SJSA1 (cell line): ENCODE measurements around the gene TRABD2B. TPM values are rescaled to one million over a fixed set of nuclear protein-coding genes. Genes with fewer than 3 reads are reported as not detected.

Experiments
- DNase-seq, 2 experiments: peaks; one replicate each; pipeline ENCODE4 v3.0.0-alpha.2; 2015 to 2020; ENCODE audit warnings: low spot score in 2 of 2, low read depth in 1 of 2
- H3K27ac ChIP-seq: fragments of 250-450 bp; sonication (Bioruptor Pico); 2 replicates; pipeline ENCODE4 v1.5.1; 2020; ENCODE audit warnings: mild to moderate bottlenecking, moderate library complexity
- H3K27me3 ChIP-seq: fragments of 250-450 bp; sonication (Bioruptor Pico); replicated peaks from 2 replicates; pipeline ENCODE4 v1.5.1; 2020; ENCODE audit warnings: mild to moderate bottlenecking, moderate library complexity
- H3K36me3 ChIP-seq: fragments of 250-450 bp; sonication (Bioruptor Pico); 2 replicates; pipeline ENCODE4 v1.5.1; 2020; ENCODE audit warnings: mild to moderate bottlenecking
- H3K4me1 ChIP-seq: fragments of 250-450 bp; sonication (Bioruptor Pico); replicated peaks from 2 replicates; pipeline ENCODE4 v1.6.1; 2021; ENCODE audit warnings: mild to moderate bottlenecking
- H3K4me3 ChIP-seq: fragments of 250-450 bp; sonication (Bioruptor Pico); 2 replicates; pipeline ENCODE4 v1.5.1; 2020; ENCODE audit warnings: mild to moderate bottlenecking
- H3K9me3 ChIP-seq: fragments of 250-450 bp; sonication (Bioruptor Pico); replicated peaks from 2 replicates; pipeline ENCODE4 v1.5.1; 2020; ENCODE audit warnings: mild to moderate bottlenecking
- total RNA-seq: library from RNA; depleted of rRNA; stranded (reverse); fragments of >200 nt; shearing (Covaris generic); gene quantifications from 2 replicates; pipeline ENCODE4 v1.2.3, GENCODE V29; 2014

Gene TRABD2B
- total RNA-seq, 1 experiment from 2014 or later, result 0.16 TPM

DNA sequence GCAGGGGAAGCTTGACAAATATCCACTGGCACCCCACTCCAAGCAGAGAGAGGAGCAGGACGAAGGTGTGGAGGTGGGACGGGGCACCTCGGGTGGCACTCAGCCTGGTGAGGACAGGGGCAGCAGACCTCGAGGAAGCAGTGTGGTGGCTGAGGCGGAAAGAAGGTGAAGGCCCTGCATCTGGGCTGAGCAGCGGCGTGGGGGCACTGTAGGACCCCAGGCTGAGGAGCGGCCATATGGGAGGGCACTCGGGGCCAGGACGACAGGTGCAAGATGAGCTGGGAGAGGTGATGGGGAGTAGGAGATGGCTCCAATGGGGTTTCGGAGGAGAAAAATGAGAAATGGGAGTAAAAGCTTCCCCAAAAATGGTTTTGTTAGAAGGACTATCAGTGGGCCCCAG lies 224.9 kb downstream of the TRABD2B start:
- Histone ChIP-seq H3K4me3 (no peak overlapping the region), H3K9me3 (no peaks in the 10 kb centered on the region), H3K4me1 (no peaks in the 10 kb centered on the region), H3K27ac (no peak overlapping the region), H3K36me3 (no peaks in the 10 kb centered on the region), H3K27me3 (no peaks in the 10 kb centered on the region)
- no peak for DNase-seq

DNA sequence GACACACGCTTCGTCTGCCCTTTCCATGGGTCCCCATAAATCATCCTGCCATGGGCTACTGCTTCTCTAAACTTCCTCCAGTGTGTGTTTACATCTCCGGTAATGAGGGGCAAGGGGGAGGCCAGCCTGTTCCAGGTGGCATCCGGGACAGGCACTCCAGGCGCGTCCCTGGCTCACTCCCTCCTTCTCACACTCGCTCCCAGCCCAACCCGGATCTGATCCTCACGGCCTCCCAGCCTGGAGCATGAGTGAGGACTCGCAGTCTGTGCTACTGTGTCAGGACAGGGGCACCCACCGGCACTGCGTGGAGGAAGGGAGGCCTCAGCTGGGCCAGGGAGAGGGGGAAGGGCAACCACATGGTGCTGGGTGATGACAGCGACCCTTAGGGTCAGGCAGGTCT lies 225.4 kb downstream of the TRABD2B start:
- Histone ChIP-seq H3K4me1 (no peaks in the 10 kb centered on the region), H3K27ac (no peak overlapping the region), H3K9me3 (no peaks in the 10 kb centered on the region), H3K4me3 (no peak overlapping the region), H3K36me3 (no peaks in the 10 kb centered on the region), H3K27me3 (no peaks in the 10 kb centered on the region)
- DNase-seq, result no peak

DNA sequence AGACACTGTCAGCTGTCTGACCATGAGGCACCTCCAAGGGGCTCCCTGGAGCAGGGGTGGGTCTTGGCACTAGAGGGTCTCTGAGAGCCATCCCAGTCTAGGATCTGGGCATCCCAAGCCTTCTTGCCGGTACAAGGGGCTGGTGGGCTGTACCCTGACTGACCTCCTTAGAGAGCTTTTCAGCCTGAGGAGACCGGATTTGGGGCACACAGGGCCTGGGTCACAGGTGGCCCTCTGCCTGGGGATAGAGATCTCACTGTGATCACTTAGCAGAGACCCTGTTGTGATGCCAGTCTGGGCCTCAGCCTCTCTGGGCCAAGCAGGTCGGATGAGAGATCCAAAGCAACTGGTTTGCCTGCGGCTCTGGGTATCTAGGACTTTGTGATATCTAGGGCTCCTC lies 227.2 kb downstream of the TRABD2B start:
- DNase-seq, result no peak
- Histone ChIP-seq H3K9me3 (no peaks in the 10 kb centered on the region), H3K27me3 (no peaks in the 10 kb centered on the region), H3K36me3 (no peaks in the 10 kb centered on the region), H3K27ac (no peak overlapping the region), H3K4me3 (no peak overlapping the region), H3K4me1 (no peaks in the 10 kb centered on the region)

DNA sequence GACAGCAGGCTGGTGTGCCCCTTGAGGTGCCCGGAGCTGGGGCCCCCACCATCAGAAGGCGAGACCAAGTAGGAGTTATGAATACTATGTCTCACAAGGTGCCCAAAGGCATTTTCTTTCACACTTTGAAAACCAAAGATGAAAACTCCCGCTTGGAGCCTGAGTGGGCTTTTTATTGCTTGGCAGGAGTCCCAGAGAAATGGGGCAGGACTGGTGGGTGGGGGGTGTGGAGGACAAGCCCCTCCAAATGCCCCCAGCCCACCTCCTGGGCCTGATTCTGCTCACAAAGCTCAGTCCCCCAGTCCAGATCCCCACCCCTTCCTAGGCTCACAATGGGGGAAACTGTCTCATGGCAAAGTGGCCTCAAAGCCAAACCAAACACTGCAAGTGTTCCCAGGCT lies 227.9 kb downstream of the TRABD2B start:
- Histone ChIP-seq H3K36me3 (no peaks in the 10 kb centered on the region), H3K9me3 (no peaks in the 10 kb centered on the region), H3K27me3 (no peaks in the 10 kb centered on the region), H3K27ac (no peak overlapping the region), H3K4me3 (no peak overlapping the region), H3K4me1 (no peaks in the 10 kb centered on the region; the same call in 1 of the 2 replicates)
- no peak for DNase-seq

DNA sequence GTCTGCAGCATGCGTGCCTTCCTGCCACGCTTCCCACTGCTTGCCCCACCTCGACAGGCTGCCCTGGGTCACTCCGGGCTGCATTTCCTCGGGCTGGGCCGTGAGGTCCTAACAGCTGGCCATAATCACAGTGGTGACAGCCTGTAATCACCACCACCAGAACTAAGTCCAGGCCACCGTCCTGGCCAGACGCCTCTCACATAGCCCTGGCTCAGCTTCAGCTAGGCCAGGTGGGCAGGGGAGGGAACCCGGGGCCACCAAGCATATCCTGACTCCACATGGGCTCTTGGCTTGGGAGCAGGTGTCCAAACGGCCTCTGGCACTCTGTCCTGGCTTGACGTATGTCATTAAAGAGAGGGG lies 229.5 kb downstream of the TRABD2B start:
- no peaks in the 10 kb centered on the region for H3K27me3 ChIP-seq

DNA sequence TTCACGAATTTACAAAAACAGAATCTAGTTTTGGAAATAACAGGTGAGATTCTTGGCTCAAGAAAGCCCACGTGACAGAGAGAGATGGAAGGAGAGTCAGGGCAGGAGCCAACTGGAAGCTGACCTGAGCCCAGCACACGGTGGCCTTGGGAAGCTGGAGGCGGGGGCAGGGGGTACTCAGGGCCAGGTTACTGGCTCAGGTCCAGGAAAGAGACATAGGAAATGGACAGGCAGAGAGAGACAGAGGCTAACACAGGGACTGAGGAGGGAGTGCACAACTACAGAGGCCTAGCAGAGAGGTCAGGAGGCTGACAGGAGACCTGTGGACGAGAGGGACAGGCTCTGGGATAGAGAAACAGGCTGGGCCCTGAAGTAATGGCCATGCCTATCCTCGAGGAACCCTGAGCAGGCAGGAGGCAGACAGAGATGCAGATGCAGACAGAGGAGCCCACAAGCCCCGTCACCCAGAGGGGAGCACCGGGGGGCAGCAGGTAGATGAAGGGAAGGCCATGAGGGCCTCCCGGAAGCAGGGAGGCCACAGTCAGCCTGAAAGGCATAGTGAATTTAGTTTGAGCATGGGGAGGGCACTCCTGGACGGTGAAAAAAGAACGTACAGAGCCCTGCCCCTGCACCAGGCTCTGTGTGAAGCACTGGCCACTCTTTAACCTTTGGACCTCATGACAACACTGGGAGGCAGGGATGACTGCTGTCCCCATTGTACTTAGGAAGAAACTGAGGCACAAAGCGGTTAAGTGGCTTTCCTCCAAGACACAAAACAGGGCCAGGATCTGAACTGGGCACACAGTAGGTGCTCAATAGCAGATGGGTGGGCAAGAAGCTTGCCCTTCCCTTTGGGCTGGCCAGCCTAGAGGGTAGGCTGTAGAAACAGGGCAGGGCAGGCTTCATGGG lies 230.1 kb downstream of the TRABD2B start:
- H3K27me3 ChIP-seq, result no peaks in the 10 kb centered on the region
- no peak overlapping the region for H3K27ac ChIP-seq
- peaks cover 6% of the 10 kb centered on the region; the same call in 1 of the 2 replicates for H3K4me1 ChIP-seq
- H3K4me3 ChIP-seq, result no peak overlapping the region
- H3K36me3 ChIP-seq, result no peaks in the 10 kb centered on the region
- no peak for DNase-seq
- no peaks in the 10 kb centered on the region for H3K9me3 ChIP-seq

More for the DNA sequence above, 229.5 kb downstream of the TRABD2B start:
- no peak overlapping the region for H3K4me3 ChIP-seq
- no peaks in the 10 kb centered on the region for H3K36me3 ChIP-seq
- peaks cover 6% of the 10 kb centered on the region; the same call in 1 of the 2 replicates for H3K4me1 ChIP-seq
- no peak for DNase-seq
- no peaks in the 10 kb centered on the region for H3K9me3 ChIP-seq
- no peak overlapping the region for H3K27ac ChIP-seq

DNA sequence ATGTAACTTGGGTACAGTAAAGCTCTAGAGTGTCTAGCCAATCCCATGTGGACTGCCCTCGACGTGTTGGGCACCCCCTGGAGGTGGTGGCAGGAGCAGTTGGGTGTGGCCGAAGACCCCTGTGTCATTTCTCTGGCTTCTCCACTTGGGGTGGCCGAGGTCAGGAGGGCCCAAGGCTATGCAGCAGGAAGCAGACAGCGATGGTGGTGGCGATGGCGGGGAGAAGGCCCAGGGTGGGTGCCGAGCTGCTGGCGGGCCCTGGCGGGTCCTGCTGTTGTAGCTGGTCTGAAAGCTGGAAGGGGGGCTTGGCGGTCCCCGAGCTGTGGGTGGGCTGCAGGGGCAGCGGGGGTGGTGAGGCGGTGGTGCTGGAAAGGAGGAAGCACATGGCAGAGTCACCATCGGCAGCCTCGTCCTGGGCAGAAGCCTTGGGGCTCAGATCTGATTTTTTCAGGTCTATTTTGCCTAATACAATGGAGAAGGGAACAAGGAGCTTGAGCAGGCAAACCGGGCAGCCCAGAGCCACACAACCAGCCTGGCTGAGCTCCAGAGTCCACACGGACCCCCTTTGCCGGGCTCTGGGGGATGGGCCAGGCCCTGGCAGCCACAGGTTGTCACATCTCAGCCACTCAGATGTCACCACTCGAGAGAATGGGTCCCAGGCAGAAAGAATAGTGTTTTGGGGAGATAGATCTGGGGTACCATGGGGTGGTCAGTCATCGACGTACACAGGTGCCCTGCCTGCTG lies 231.3 kb downstream of the TRABD2B start:
- H3K27me3 ChIP-seq, result no peaks in the 10 kb centered on the region
- no peak overlapping the region for H3K27ac ChIP-seq
- no peaks in the 10 kb centered on the region for H3K36me3 ChIP-seq
- no peak overlapping the region for H3K4me3 ChIP-seq
- H3K9me3 ChIP-seq, result no peaks in the 10 kb centered on the region
- H3K4me1 ChIP-seq, result peaks cover 6% of the 10 kb centered on the region; the same call in 1 of the 2 replicates
- no peak for DNase-seq

DNA sequence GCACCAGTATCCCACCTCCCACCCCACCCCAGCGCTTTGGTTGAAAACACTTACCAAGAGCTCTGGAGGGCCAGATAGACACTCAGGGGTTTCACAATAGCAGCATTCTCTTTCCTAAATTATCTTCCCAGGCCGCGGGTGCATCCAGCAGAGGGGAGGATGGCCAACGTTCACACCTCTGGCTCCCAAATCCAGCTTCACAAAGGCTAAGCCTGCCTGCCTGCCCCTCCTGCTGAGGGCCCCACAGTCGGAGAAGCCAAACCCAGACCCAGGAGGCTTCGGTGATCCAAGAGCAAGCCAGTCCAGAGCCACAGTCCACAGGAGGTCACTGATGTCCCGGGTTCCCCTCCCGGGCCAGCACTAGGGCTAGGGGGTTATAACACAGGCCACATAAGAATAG lies 231.9 kb downstream of the TRABD2B start:
- no peaks in the 10 kb centered on the region for H3K9me3 ChIP-seq
- no peaks in the 10 kb centered on the region for H3K36me3 ChIP-seq
- DNase-seq, result no peak
- H3K27ac ChIP-seq, result no peak overlapping the region
- H3K4me3 ChIP-seq, result no peak overlapping the region
- H3K4me1 ChIP-seq, result peaks cover 6% of the 10 kb centered on the region; the same call in 1 of the 2 replicates
- H3K27me3 ChIP-seq, result no peaks in the 10 kb centered on the region

DNA sequence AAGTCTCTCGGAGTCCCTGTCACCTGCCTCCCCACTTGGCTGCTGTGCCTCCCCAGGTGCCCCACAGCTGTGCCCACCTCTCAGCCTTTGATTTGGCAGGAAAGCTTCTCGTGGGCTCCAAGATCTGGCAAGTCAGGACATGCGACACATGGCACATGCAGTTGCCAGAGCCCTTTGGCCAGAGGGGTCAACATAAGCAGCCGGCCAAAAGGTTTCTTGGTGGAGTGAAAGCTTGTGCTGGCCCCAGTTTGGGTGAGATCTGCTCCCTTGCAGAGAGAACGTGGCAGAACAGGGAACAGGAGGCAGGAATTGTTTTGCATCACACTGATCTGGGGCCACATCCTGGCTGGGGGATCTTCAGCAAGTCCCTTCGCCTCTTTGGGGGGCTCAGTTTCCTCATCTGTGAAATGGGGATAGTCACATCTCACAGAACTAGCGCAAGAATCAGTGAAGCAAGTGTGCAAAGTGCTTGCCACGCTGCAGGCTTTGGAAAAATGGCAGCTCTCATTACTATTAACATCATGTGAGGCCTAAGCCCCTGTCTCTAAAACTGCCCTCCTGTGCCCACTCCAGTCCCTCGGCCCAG lies 232.6 kb downstream of the TRABD2B start:
- H3K27ac ChIP-seq, result no peak overlapping the region
- H3K4me1 ChIP-seq, result peaks cover 6% of the 10 kb centered on the region; the same call in 1 of the 2 replicates
- H3K36me3 ChIP-seq, result no peaks in the 10 kb centered on the region
- H3K4me3 ChIP-seq, result no peak overlapping the region
- H3K9me3 ChIP-seq, result no peaks in the 10 kb centered on the region
- DNase-seq, result no peak
- H3K27me3 ChIP-seq, result no peaks in the 10 kb centered on the region

DNA sequence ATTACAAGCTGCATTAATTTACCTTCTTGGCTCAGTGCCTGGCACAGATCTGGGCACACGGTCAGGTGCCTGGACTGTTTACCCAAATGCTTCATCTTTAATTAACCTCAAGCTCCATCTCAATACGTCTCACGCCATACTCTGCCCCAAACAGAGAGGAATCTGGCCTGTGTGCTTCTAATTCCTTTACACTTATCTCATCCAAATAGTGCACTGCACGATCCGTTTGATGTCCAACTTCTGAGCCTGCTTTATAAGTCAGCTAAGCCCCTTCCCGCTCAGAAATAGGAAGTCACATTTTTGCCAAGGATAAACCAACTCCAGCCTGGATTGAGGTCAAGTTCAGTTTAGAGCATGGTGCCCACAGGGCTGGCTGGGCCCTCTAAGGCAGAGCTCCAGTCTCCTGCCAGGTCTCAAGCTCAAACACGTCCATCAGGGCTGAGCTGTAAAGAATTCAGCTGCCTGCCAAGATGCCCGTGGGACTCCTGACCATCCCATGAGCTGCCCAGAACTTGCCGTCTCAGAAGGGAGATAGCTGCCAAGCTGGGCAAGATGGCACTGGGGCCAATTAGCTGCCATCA lies 233.5 kb downstream of the TRABD2B start:
- Histone ChIP-seq H3K27ac (no peak overlapping the region), H3K4me1 (peaks cover 6% of the 10 kb centered on the region; the same call in 1 of the 2 replicates), H3K4me3 (no peak overlapping the region), H3K9me3 (no peaks in the 10 kb centered on the region), H3K36me3 (no peaks in the 10 kb centered on the region), H3K27me3 (no peaks in the 10 kb centered on the region)
- peak in 1 of 2 experiments; percentile 40 for DNase-seq

DNA sequence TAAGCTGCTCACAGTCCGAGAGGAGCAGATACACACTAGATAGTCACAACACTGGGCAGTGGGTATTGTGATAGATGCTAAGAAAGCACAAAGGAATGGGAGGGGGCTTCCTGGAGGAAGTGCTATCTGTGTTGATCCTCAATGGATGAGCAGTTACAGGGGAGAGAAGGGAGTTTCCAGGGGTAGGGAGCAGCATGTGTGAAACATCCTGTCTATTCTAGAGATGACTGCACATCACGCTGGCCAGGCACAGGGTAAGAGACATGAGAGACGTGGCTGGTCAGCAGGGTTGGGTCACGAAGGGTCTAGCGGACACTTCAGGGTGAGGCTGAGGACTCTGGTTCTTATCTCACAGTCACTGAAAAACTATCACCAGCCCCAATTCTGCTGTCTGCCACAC lies 235.2 kb downstream of the TRABD2B start:
- H3K4me1 ChIP-seq, result peaks cover 6% of the 10 kb centered on the region; the same call in 1 of the 2 replicates
- DNase-seq, result no peak
- no peak overlapping the region for H3K27ac ChIP-seq
- H3K27me3 ChIP-seq, result no peaks in the 10 kb centered on the region
- no peak overlapping the region for H3K4me3 ChIP-seq
- H3K9me3 ChIP-seq, result no peaks in the 10 kb centered on the region
- no peaks in the 10 kb centered on the region for H3K36me3 ChIP-seq

DNA sequence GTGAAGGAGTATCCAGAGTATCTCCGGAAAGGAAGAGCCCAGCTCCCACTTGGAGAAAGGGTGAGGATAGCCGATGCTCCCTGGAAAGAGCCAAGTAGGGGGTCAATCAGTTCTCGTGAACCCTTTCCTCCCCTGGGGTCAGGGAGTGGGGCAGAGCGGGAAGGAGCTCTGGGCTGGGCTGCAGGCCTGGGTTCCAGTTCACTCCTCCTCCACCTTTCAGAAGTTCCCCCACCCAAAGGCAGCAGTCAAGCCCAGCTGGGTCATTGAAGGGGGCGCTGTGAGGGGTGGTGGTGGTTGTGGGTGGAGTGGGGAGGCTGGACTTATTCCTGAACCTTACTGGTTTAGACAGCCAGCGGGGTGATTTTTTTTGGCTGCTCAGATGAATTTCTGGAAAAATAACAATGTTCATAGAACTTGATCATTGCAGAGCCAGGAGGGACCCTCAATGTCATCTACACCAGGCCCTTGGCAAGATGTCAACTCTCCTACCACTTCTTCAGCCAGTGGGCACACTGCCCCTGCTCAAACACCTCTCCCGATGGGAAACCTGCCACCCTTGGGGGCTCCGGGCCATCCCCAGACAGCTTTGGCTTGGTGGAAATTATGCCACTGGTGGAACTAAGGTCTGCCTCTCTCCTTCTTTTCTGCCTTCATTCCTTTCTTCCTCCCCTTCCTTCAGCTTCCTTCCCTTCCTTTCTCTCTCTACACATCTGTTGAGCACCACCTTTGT lies 235.8 kb downstream of the TRABD2B start:
- no peak overlapping the region for H3K4me3 ChIP-seq
- H3K27me3 ChIP-seq, result no peaks in the 10 kb centered on the region
- H3K4me1 ChIP-seq, result peaks cover 6% of the 10 kb centered on the region; the same call in 1 of the 2 replicates
- no peaks in the 10 kb centered on the region for H3K9me3 ChIP-seq
- H3K36me3 ChIP-seq, result no peaks in the 10 kb centered on the region
- no peak overlapping the region for H3K27ac ChIP-seq
- no peak for DNase-seq
